Astrocyte of the spinal cord (primary cell): ENCODE data around the gene NDUFAF2.

ENCODE experiments used
- DNase-seq: peaks from one replicate; pipeline ENCODE4 v3.0.0; 2011; ENCODE audit warnings: low read depth, low spot score
- H3K4me3 ChIP-seq: 2 replicates; pipeline ENCODE4 v1.5.1; 2011; ENCODE audit warnings: low read depth, mild to moderate bottlenecking, low read length, moderate library complexity
- in situ Hi-C: cut with HindIII; loops from 2 replicates; pipeline ENCODE4 v1.10.0; 2017; ENCODE audit warnings: low sequenced_read_pairs
- TF ChIP-seq, protein P1 (sequence below): IDR thresholded peaks from 2 replicates; pipeline ENCODE4 v1.5.1; 2012; ENCODE audit warnings: low read depth, mild to moderate bottlenecking, low read length, inconsistent platforms

NDUFAF2 gene

GRCh38 chr5:60997721-60998120 lies 52.7 kb downstream of the NDUFAF2 start:
- H3K4me3 ChIP-seq: no peak overlapping the region
- DNase-seq: no peak
- in situ Hi-C loops: no loop called here
- TF ChIP-seq, protein P1, sequence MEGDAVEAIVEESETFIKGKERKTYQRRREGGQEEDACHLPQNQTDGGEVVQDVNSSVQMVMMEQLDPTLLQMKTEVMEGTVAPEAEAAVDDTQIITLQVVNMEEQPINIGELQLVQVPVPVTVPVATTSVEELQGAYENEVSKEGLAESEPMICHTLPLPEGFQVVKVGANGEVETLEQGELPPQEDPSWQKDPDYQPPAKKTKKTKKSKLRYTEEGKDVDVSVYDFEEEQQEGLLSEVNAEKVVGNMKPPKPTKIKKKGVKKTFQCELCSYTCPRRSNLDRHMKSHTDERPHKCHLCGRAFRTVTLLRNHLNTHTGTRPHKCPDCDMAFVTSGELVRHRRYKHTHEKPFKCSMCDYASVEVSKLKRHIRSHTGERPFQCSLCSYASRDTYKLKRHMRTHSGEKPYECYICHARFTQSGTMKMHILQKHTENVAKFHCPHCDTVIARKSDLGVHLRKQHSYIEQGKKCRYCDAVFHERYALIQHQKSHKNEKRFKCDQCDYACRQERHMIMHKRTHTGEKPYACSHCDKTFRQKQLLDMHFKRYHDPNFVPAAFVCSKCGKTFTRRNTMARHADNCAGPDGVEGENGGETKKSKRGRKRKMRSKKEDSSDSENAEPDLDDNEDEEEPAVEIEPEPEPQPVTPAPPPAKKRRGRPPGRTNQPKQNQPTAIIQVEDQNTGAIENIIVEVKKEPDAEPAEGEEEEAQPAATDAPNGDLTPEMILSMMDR: no peak

DNA sequence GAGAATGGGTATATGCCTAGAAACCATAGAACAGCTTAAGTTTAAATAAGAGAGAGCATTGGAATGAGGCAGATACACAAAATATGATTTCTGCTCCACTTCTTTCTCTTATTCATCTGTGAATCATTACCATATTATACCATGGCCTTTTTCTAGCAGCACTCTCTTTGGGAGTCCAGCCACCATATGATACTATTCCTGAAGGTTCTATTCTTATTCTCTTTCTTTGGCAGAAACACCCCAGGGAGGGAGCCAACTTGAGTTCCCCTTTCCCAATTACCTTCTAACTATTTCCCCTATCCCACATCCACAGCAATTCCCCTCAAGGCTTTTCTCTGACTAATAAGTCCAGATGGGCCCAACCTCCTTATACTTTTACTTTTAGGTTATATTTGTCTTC lies 55.9 kb downstream of the NDUFAF2 start:
- no peak for DNase-seq
- in situ Hi-C loops: no loop called here
- no peak overlapping the region for H3K4me3 ChIP-seq
- TF ChIP-seq, protein P1: no peak

DNA sequence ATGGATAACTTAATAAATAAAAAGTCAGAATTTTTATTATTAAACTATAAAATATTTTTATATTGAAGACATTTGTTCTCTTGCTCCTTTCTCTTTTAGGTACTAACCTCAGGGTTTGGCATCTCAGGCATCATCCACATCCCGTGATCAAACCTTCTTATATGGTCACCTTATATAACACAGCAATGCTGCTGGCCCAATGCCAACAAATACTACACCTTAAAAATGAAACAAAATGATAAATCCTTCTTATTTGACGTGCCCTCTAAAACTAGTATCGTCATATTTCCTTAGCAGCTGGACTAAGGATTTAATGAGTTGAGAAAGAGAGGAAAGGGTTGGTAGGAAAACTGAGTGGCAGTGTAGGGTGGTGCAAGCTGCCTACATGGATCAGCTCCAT lies 56.6 kb downstream of the NDUFAF2 start:
- TF ChIP-seq, protein P1: no peak
- in situ Hi-C loops: no loop called here
- H3K4me3 ChIP-seq: no peak overlapping the region
- DNase-seq: no peak

GRCh38 chr5:61002611-61003355 lies 57.8 kb downstream of the NDUFAF2 start:
- DNase-seq: no peak
- TF ChIP-seq, protein P1: no peak
- H3K4me3 ChIP-seq: no peak overlapping the region
- in situ Hi-C loops: no loop called here

GRCh38 chr5:61004448-61004847 lies 59.4 kb downstream of the NDUFAF2 start:
- in situ Hi-C loops: no loop called here
- peak; percentile 19 for DNase-seq
- TF ChIP-seq, protein P1: no peak
- H3K4me3 ChIP-seq: no peak overlapping the region

- DNase-seq: no peak
- TF ChIP-seq, protein P1: no peak
- no peak overlapping the region for H3K4me3 ChIP-seq
- in situ Hi-C loops: no loop called here
These were observed 64.9 kb downstream of the NDUFAF2 start for GRCh38 chr5:61009907-61010306.
